Smooth muscle cell (in vitro differentiated cells): Measurements from ENCODE around the gene RC3H1. TPM values are rescaled to one million over a fixed set of nuclear protein-coding genes. Genes with fewer than 3 reads are reported as not detected.
A peak's percentile ranks its signal among the peaks of the same experiment; 100 is the strongest.

Experiments
- DNase-seq: peaks from one replicate; lab custom pipeline; 2025; ENCODE audit not compliant: unreplicated experiment; lab: John Stamatoyannopoulos, UW
- H2AFZ ChIP-seq: fragments of 200-600 bp; sonication (generic); 2 replicates; pipeline ENCODE4 v1.6.0; 2016; ENCODE audit warnings: antibody characterized with exemption, low read depth, mild to moderate bottlenecking
- H3F3A ChIP-seq: fragments of 200-600 bp; sonication (generic); 2 replicates; pipeline ENCODE4 v1.6.0; 2017; ENCODE audit warnings: antibody characterized with exemption, low read depth
- H3K27ac ChIP-seq: fragments of 200-600 bp; sonication (generic); 2 replicates; pipeline ENCODE4 v1.5.1; 2016; ENCODE audit warnings: low read depth, mild to moderate bottlenecking
- H3K27me3 ChIP-seq: fragments of 200-600 bp; sonication (generic); 2 replicates; pipeline ENCODE4 v1.6.1; 2016; ENCODE audit warnings: low read depth, mild to moderate bottlenecking
- H3K36me3 ChIP-seq: fragments of 200-600 bp; sonication (generic); 2 replicates; pipeline ENCODE4 v1.5.1; 2016; ENCODE audit warnings: low read depth
- H3K4me1 ChIP-seq: fragments of 200-600 bp; sonication (generic); 2 replicates; pipeline ENCODE4 v1.5.1; 2016; ENCODE audit warnings: low read depth
- H3K4me2 ChIP-seq: fragments of 200-600 bp; sonication (generic); 2 replicates; pipeline ENCODE4 v1.6.0; 2016; ENCODE audit warnings: mild to moderate bottlenecking
- H3K4me3 ChIP-seq: fragments of 200-600 bp; sonication (generic); 2 replicates; pipeline ENCODE4 v1.5.1; 2016; ENCODE audit warnings: mild to moderate bottlenecking
- H3K79me2 ChIP-seq: fragments of 200-600 bp; sonication (generic); 2 replicates; pipeline ENCODE4 v1.6.0; 2016; ENCODE audit warnings: low read depth, mild to moderate bottlenecking
- H3K9ac ChIP-seq: fragments of 200-600 bp; sonication (generic); 2 replicates; pipeline ENCODE4 v1.6.0; 2016; ENCODE audit warnings: low read depth
- H3K9me3 ChIP-seq: fragments of 200-600 bp; sonication (generic); replicated peaks from 2 replicates; pipeline ENCODE4 v1.5.1; 2016; ENCODE audit warnings: low read depth
- H4K20me1 ChIP-seq: fragments of 200-600 bp; sonication (generic); 2 replicates; pipeline ENCODE4 v1.6.0; 2016; ENCODE audit warnings: low read depth
- WGBS: methylation state at CpG from one replicate; pipeline ENCODE4 v1.1.7; 2016; ENCODE audit warnings: low lambda C conversion rate; 5-methylcytosine and 5-hydroxymethylcytosine counted together
- polyA plus RNA-seq: library from polyadenylated mRNA; unstranded; fragments of >200 nt; fragmentation: Nextera tagmentation; extraction: Ambion mirVana; gene quantifications from 2 replicates; pipeline ENCODE4 v1.2.1, GENCODE V29; 2016
- total RNA-seq: library from RNA; depleted of rRNA; stranded (reverse); fragments of >200 nt; gene quantifications from 2 replicates; pipeline ENCODE4 v1.2.3, GENCODE V29; 2014
- TF ChIP-seq, protein P1 (sequence below): fragments of 200-600 bp; sonication (generic); IDR thresholded peaks from 2 replicates; pipeline ENCODE4 v1.5.1; 2017; ENCODE audit warnings: borderline replicate concordance, mild to moderate bottlenecking, antibody characterized with exemption; ENCODE audit not compliant: insufficient read depth, poor library complexity, severe bottlenecking

RC3H1 gene
- total and polyA plus RNA-seq, 2 experiments from 2014 or later = 3.9 to 21.6 TPM

DNA sequence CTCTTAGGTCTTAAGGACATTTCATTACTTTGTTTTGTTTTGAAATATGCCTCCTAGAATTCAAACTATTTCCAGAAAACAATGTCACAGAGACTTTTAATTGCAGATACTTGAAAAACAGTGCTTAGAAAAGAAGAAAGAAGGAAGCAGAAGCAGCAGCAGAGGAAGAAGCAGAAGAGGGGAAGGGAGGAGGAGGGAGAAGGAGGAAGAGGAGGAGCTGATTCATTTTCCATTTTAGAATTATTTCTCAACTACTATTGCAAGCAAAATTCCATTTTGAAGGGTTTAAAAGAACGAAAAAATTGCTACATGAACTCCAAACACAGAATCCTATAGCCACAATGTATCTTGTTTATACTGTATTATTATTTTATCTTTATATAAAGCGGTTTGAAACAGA lies 13.9 kb downstream of the RC3H1 start:
- Histone ChIP-seq H3K9ac (no peak overlapping the region), H4K20me1 (peaks cover 100% of the 10 kb centered on the region), H3K9me3 (no peaks in the 10 kb centered on the region), H3K4me3 (no peak overlapping the region), H3K27ac (peak overlapping the region; percentile 62), H3K4me1 (no peaks in the 10 kb centered on the region), H3F3A (no peaks in the 10 kb centered on the region), H2AFZ (no peak overlapping the region), H3K4me2 (no peak overlapping the region), H3K27me3 (no peaks in the 10 kb centered on the region), H3K79me2 (peaks cover 99% of the 10 kb centered on the region), H3K36me3 (no peaks in the 10 kb centered on the region)
- no peak for DNase-seq
- WGBS = 100% methylated on average over 2 of the region's 2 CpGs
- TF ChIP-seq, protein P1, sequence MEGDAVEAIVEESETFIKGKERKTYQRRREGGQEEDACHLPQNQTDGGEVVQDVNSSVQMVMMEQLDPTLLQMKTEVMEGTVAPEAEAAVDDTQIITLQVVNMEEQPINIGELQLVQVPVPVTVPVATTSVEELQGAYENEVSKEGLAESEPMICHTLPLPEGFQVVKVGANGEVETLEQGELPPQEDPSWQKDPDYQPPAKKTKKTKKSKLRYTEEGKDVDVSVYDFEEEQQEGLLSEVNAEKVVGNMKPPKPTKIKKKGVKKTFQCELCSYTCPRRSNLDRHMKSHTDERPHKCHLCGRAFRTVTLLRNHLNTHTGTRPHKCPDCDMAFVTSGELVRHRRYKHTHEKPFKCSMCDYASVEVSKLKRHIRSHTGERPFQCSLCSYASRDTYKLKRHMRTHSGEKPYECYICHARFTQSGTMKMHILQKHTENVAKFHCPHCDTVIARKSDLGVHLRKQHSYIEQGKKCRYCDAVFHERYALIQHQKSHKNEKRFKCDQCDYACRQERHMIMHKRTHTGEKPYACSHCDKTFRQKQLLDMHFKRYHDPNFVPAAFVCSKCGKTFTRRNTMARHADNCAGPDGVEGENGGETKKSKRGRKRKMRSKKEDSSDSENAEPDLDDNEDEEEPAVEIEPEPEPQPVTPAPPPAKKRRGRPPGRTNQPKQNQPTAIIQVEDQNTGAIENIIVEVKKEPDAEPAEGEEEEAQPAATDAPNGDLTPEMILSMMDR = no peak

DNA sequence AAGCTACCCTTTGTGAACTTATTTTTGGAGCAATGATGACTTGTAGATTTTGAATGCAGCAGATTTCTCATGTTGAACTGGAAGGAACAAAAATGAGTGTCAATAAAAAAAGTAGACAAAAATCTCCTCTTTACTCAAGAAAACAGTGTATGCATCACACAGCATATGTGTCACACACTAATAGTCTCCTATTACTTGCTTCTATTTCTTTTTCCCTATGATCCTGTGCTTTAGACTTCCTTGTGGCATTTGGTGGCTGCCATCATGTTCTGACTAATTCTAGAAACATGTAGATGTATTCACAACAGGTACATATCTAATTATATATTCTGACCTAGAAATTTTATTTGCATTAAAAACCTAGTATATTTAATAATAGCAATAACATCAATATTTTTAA lies 14.3 kb downstream of the RC3H1 start:
- TF ChIP-seq, protein P1 = no peak
- Histone ChIP-seq H3K9ac (no peak overlapping the region), H3K9me3 (no peaks in the 10 kb centered on the region), H2AFZ (no peak overlapping the region), H4K20me1 (peaks cover 100% of the 10 kb centered on the region), H3K27ac (peak overlapping the region; percentile 62), H3K4me1 (no peaks in the 10 kb centered on the region), H3F3A (no peaks in the 10 kb centered on the region), H3K4me2 (no peak overlapping the region), H3K27me3 (no peaks in the 10 kb centered on the region), H3K79me2 (peaks cover 99% of the 10 kb centered on the region), H3K36me3 (no peaks in the 10 kb centered on the region), H3K4me3 (no peak overlapping the region)
- DNase-seq = no peak

DNA sequence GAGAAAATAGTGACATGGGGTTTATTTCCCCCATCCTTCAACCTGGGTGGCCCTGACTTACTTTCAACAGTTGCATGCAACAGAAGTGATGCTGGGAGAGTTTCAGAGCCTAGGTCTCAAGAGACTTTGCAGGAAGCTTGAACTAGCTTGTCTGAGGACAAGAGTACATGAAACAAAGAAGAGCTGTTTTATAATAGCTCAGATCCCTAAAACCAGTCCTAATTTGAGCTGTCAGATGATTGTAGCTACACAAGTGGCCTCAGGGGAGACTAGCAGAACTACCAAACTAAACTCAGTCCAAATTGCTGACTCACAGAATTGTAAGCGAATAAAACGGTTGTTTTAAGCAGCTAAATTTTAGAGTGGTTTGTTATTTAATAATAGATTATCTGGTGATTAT lies 17.1 kb downstream of the RC3H1 start:
- no peaks in the 10 kb centered on the region for H3K9me3 ChIP-seq
- H3K79me2 ChIP-seq = peaks cover 99% of the 10 kb centered on the region
- no peak overlapping the region for H3K9ac ChIP-seq
- H3F3A ChIP-seq = no peaks in the 10 kb centered on the region
- H4K20me1 ChIP-seq = peaks cover 100% of the 10 kb centered on the region
- no peaks in the 10 kb centered on the region for H3K4me1 ChIP-seq
- no peaks in the 10 kb centered on the region for H3K27me3 ChIP-seq
- H3K36me3 ChIP-seq = no peaks in the 10 kb centered on the region
- DNase-seq = no peak
- H3K4me3 ChIP-seq = no peak overlapping the region
- TF ChIP-seq, protein P1 = no peak
- no peak overlapping the region for H2AFZ ChIP-seq
- WGBS = 70% methylated on average over 2 of the region's 2 CpGs
- no peak overlapping the region for H3K4me2 ChIP-seq
- H3K27ac ChIP-seq = no peak overlapping the region

GRCh38 chr1:174003867-174004266 lies 18.3 kb downstream of the RC3H1 start:
- Histone ChIP-seq H3K9me3 (no peaks in the 10 kb centered on the region), H3K4me1 (no peaks in the 10 kb centered on the region), H3K4me3 (no peak overlapping the region), H3K4me2 (no peak overlapping the region), H3K9ac (no peak overlapping the region), H3K79me2 (peaks cover 99% of the 10 kb centered on the region), H4K20me1 (peaks cover 100% of the 10 kb centered on the region), H3F3A (no peaks in the 10 kb centered on the region), H3K36me3 (no peaks in the 10 kb centered on the region), H3K27ac (no peak overlapping the region), H3K27me3 (no peaks in the 10 kb centered on the region), H2AFZ (no peak overlapping the region)
- TF ChIP-seq, protein P1 = no peak
- 98% methylated on average over 4 of the region's 4 CpGs for WGBS
- no peak for DNase-seq
